HEK293 (cell line): ENCODE data around the gene TMEM167A.

Experiments
- BCL11A ChIP-seq: fragments of 450-650 bp; formaldehyde crosslinking; IDR thresholded peaks from 2 replicates; pipeline ENCODE4 v1.5.1; 2016; ENCODE audit warnings: low read depth, missing biosample characterization, missing genetic modification characterization
- EGR2 ChIP-seq: fragments of 450-650 bp; formaldehyde crosslinking; IDR thresholded peaks from 2 replicates; pipeline ENCODE4 v1.5.1; 2016; ENCODE audit warnings: low read depth, missing biosample characterization, missing genetic modification characterization
- FEZF1 ChIP-seq: fragments of 450-650 bp; formaldehyde crosslinking; IDR thresholded peaks from 2 replicates; pipeline ENCODE4 v1.5.1; 2016; ENCODE audit warnings: missing biosample characterization, missing genetic modification characterization
- GFI1B ChIP-seq: fragments of 450-650 bp; formaldehyde crosslinking; IDR thresholded peaks from 2 replicates; pipeline ENCODE4 v1.5.1; 2016; ENCODE audit warnings: missing biosample characterization, missing genetic modification characterization
- HOXA7 ChIP-seq: sonication (generic); formaldehyde crosslinking; IDR thresholded peaks from 2 replicates; pipeline ENCODE4 v1.8.1; 2022; ENCODE audit warnings: missing genetic modification reagents, borderline replicate concordance
- KLF8 ChIP-seq: fragments of 450-650 bp; formaldehyde crosslinking; IDR thresholded peaks from 2 replicates; pipeline ENCODE4 v1.5.1; 2016; ENCODE audit warnings: missing biosample characterization, missing genetic modification characterization
- PATZ1 ChIP-seq: fragments of 450-650 bp; formaldehyde crosslinking; IDR thresholded peaks from 2 replicates; pipeline ENCODE4 v1.5.1; 2016; ENCODE audit warnings: missing biosample characterization, missing genetic modification characterization
- ZBTB20 ChIP-seq: fragments of 450-650 bp; formaldehyde crosslinking; IDR thresholded peaks from 2 replicates; pipeline ENCODE4 v1.5.1; 2016; ENCODE audit warnings: missing biosample characterization, missing genetic modification characterization
- ZBTB21 ChIP-seq: fragments of 450-650 bp; formaldehyde crosslinking; IDR thresholded peaks from 2 replicates; pipeline ENCODE4 v1.5.1; 2017; ENCODE audit warnings: missing biosample characterization, missing genetic modification characterization
- ZFP69B ChIP-seq: fragments of 450-650 bp; formaldehyde crosslinking; IDR thresholded peaks from 2 replicates; pipeline ENCODE4 v1.5.1; 2016; ENCODE audit warnings: missing biosample characterization, missing genetic modification characterization
- ZNF121 ChIP-seq: fragments of 450-650 bp; formaldehyde crosslinking; IDR thresholded peaks from 2 replicates; pipeline ENCODE4 v1.5.1; 2016; ENCODE audit warnings: missing biosample characterization, missing genetic modification characterization
- ZNF175 ChIP-seq: fragments of 450-650 bp; formaldehyde crosslinking; IDR thresholded peaks from 2 replicates; pipeline ENCODE4 v1.5.1; 2016; ENCODE audit warnings: missing biosample characterization, missing genetic modification characterization
- ZNF19 ChIP-seq: fragments of 450-650 bp; formaldehyde crosslinking; IDR thresholded peaks from 2 replicates; pipeline ENCODE4; 2016; ENCODE audit warnings: missing biosample characterization, missing genetic modification characterization, low read depth
- ZNF2 ChIP-seq: fragments of 450-650 bp; formaldehyde crosslinking; IDR thresholded peaks from 2 replicates; pipeline ENCODE4 v1.5.1; 2016; ENCODE audit warnings: missing biosample characterization, missing genetic modification characterization
- ZNF366 ChIP-seq: fragments of 450-650 bp; formaldehyde crosslinking; conservative IDR thresholded peaks from 2 replicates; pipeline ENCODE4 v1.5.1; 2016; ENCODE audit warnings: missing biosample characterization, missing genetic modification characterization
- ZNF391 ChIP-seq: fragments of 450-650 bp; formaldehyde crosslinking; IDR thresholded peaks from 2 replicates; pipeline ENCODE4 v1.5.1; 2016; ENCODE audit warnings: low read depth, missing biosample characterization, missing genetic modification characterization, borderline replicate concordance
- ZNF398 ChIP-seq: fragments of 450-650 bp; formaldehyde crosslinking; IDR thresholded peaks from 2 replicates; pipeline ENCODE4 v1.5.1; 2017; ENCODE audit warnings: missing biosample characterization, missing genetic modification characterization
- ZNF501 ChIP-seq: fragments of 450-650 bp; formaldehyde crosslinking; IDR thresholded peaks from 2 replicates; pipeline ENCODE4 v1.5.1; 2016; ENCODE audit warnings: missing biosample characterization, missing genetic modification characterization
- ZNF571 ChIP-seq: fragments of 450-650 bp; formaldehyde crosslinking; IDR thresholded peaks from 2 replicates; pipeline ENCODE4 v1.5.0; 2017; ENCODE audit warnings: missing biosample characterization, missing genetic modification characterization
- ZNF629 ChIP-seq: fragments of 450-650 bp; formaldehyde crosslinking; IDR thresholded peaks from 2 replicates; pipeline ENCODE4 v1.5.1; 2017; ENCODE audit warnings: missing biosample characterization, missing genetic modification characterization
- ZNF776 ChIP-seq: fragments of 450-650 bp; formaldehyde crosslinking; IDR thresholded peaks from 2 replicates; pipeline ENCODE4 v1.5.0; 2017; ENCODE audit warnings: missing biosample characterization, missing genetic modification characterization, borderline replicate concordance
- TF ChIP-seq, protein P1 (sequence below): fragments of 450-650 bp; formaldehyde crosslinking; IDR thresholded peaks from 2 replicates; pipeline ENCODE4; 2016; ENCODE audit warnings: missing biosample characterization, missing genetic modification characterization
- TF ChIP-seq, protein P2 (sequence below): fragments of 450-650 bp; formaldehyde crosslinking; IDR thresholded peaks from 2 replicates; pipeline ENCODE4 v1.5.1; 2016; ENCODE audit warnings: missing biosample characterization, missing genetic modification characterization
- TF ChIP-seq, protein P3 (sequence below): fragments of 450-650 bp; formaldehyde crosslinking; IDR thresholded peaks from 2 replicates; pipeline ENCODE4 v1.5.1; 2016; ENCODE audit warnings: missing biosample characterization, missing genetic modification characterization
- TF ChIP-seq, protein P4 (sequence below): fragments of 450-650 bp; formaldehyde crosslinking; IDR thresholded peaks from 2 replicates; pipeline ENCODE4 v1.5.1; 2016; ENCODE audit warnings: missing biosample characterization, missing genetic modification characterization
- TF ChIP-seq, protein P5 (sequence below): fragments of 450-650 bp; formaldehyde crosslinking; IDR thresholded peaks from 2 replicates; pipeline ENCODE4 v1.5.1; 2016; ENCODE audit warnings: missing biosample characterization, missing genetic modification characterization

Gene TMEM167A

DNA sequence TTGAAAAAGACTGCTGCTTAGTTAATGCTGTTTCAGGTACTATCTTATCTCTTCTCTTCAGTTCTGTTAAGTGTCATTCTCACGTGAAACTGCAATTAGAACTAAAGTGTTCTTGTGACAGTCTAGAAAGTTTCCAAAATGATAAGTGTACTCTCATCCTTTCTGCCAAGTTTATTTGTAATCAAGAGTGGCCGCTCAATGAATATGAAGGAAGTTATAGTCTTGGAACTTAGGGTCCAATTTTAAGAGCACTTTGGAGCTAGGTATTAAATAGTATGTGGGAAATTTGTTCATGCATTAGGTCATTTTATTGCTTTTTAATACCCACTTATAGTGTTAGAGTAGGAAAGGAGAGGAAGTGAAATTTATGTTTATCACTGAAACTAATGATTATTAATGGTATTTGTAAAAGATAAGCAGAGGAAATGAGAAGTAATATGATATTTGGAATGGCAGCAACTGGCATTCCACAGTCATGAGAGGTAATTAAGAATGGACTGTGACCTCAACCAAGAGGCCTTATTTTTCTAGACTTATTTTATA lies 20.6 kb upstream of the TMEM167A start (continued):
- TF ChIP-seq PATZ1 (peak; percentile 70), ZNF391 (peak; percentile 98), KLF8 (tag by site-specific recombination) (peak; percentile 82), ZNF121 (tag by site-specific recombination) (no peak), ZNF776 (tag by site-specific recombination) (no peak), FEZF1 (peak; percentile 95), ZNF629 (tag by site-specific recombination) (peak; percentile 95), ZNF175 (tag by site-specific recombination) (no peak), ZNF19 (peak; percentile 80; the same call in 1 of the 2 replicates), EGR2 (tag by site-specific recombination) (no peak), BCL11A (tag by site-specific recombination) (peak; percentile 98), ZNF398 (tag by site-specific recombination) (peak; percentile 80), ZBTB20 (tag by site-specific recombination) (peak; percentile 19; the same call in 1 of the 2 replicates), GFI1B (tag by site-specific recombination) (peak; percentile 70; the same call in 1 of the 2 replicates), ZNF366 (tag by site-specific recombination) (peak; percentile 100), ZNF2 (0 out of 2 replicates have a peak, but pooled peaks have one; percentile 58), HOXA7 (CRISPR knock-in tag) (no peak), ZNF501 (peak; percentile 86), ZNF571 (no peak), ZBTB21 (peak; percentile 77), ZFP69B (tag by site-specific recombination) (0 out of 2 replicates have a peak, but pooled peaks have one; percentile 54)
- TF ChIP-seq, protein P1, sequence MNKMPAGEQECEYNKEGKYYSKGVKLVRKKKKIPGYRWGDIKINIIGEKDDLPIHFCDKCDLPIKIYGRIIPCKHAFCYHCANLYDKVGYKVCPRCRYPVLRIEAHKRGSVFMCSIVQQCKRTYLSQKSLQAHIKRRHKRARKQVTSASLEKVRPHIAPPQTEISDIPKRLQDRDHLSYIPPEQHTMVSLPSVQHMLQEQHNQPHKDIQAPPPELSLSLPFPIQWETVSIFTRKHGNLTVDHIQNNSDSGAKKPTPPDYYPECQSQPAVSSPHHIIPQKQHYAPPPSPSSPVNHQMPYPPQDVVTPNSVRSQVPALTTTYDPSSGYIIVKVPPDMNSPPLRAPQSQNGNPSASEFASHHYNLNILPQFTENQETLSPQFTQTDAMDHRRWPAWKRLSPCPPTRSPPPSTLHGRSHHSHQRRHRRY (tag by site-specific recombination) = peak; percentile 63; the same call in 1 of the 2 replicates
- TF ChIP-seq, protein P2, sequence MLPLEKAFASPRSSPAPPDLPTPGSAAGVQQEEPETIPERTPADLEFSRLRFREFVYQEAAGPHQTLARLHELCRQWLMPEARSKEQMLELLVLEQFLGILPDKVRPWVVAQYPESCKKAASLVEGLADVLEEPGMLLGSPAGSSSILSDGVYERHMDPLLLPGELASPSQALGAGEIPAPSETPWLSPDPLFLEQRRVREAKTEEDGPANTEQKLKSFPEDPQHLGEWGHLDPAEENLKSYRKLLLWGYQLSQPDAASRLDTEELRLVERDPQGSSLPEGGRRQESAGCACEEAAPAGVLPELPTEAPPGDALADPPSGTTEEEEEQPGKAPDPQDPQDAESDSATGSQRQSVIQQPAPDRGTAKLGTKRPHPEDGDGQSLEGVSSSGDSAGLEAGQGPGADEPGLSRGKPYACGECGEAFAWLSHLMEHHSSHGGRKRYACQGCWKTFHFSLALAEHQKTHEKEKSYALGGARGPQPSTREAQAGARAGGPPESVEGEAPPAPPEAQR (tag by site-specific recombination) = no peak
- TF ChIP-seq, protein P3, sequence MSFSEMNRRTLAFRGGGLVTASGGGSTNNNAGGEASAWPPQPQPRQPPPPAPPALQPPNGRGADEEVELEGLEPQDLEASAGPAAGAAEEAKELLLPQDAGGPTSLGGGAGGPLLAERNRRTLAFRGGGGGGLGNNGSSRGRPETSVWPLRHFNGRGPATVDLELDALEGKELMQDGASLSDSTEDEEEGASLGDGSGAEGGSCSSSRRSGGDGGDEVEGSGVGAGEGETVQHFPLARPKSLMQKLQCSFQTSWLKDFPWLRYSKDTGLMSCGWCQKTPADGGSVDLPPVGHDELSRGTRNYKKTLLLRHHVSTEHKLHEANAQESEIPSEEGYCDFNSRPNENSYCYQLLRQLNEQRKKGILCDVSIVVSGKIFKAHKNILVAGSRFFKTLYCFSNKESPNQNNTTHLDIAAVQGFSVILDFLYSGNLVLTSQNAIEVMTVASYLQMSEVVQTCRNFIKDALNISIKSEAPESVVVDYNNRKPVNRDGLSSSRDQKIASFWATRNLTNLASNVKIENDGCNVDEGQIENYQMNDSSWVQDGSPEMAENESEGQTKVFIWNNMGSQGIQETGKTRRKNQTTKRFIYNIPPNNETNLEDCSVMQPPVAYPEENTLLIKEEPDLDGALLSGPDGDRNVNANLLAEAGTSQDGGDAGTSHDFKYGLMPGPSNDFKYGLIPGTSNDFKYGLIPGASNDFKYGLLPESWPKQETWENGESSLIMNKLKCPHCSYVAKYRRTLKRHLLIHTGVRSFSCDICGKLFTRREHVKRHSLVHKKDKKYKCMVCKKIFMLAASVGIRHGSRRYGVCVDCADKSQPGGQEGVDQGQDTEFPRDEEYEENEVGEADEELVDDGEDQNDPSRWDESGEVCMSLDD (tag by site-specific recombination) = peak; percentile 67; the same call in 1 of the 2 replicates
- TF ChIP-seq, protein P4, sequence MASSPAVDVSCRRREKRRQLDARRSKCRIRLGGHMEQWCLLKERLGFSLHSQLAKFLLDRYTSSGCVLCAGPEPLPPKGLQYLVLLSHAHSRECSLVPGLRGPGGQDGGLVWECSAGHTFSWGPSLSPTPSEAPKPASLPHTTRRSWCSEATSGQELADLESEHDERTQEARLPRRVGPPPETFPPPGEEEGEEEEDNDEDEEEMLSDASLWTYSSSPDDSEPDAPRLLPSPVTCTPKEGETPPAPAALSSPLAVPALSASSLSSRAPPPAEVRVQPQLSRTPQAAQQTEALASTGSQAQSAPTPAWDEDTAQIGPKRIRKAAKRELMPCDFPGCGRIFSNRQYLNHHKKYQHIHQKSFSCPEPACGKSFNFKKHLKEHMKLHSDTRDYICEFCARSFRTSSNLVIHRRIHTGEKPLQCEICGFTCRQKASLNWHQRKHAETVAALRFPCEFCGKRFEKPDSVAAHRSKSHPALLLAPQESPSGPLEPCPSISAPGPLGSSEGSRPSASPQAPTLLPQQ = peak; percentile 81; the same call in 1 of the 2 replicates
- TF ChIP-seq, protein P5, sequence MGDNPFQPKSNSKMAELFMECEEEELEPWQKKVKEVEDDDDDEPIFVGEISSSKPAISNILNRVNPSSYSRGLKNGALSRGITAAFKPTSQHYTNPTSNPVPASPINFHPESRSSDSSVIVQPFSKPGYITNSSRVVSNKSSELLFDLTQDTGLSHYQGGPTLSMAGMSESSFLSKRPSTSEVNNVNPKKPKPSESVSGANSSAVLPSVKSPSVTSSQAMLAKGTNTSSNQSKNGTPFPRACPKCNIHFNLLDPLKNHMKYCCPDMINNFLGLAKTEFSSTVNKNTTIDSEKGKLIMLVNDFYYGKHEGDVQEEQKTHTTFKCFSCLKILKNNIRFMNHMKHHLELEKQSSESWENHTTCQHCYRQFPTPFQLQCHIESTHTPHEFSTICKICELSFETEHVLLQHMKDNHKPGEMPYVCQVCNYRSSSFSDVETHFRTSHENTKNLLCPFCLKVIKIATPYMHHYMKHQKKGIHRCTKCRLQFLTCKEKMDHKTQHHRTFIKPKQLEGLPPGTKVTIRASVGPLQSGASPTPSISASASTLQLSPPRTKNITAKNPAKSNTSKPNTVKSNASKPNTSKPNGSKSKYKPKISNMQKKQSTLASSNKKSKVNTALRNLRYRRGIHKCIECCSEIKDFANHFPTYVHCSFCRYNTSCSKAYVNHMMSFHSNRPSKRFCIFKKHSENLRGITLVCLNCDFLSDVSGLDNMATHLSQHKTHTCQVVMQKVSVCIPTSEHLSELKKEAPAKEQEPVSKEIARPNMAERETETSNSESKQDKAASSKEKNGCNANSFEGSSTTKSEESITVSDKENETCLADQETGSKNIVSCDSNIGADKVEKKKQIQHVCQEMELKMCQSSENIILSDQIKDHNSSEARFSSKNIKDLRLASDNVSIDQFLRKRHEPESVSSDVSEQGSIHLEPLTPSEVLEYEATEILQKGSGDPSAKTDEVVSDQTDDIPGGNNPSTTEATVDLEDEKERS (tag by site-specific recombination) = peak; percentile 18; the same call in 1 of the 2 replicates
